ENCODE measurements around the gene OXTR.

GRCh38 chr3:8816106-8816505 is 46.7 kb upstream of the OXTR start:
- no peak for TF ChIP-seq POLR2A (IDR thresholded peaks at IDR 0.05)
- TF ChIP-seq CTCF (IDR thresholded peaks at IDR 0.05) = no peak

Data from testis (tissue), 2 donors.